Natural killer cell (primary cell): ENCODE results near the gene NT5E. TPM values are rescaled to one million over a fixed set of nuclear protein-coding genes. Genes with fewer than 3 reads are reported as not detected.

Experiments used
- ATAC-seq, 3 donors: fragments of 150-1000 bp in 2 of 3; fragments of 200-7000 bp in 1 of 3; cut with Tn5 transposase; 1 replicate in 1 of 3; 2 replicates in 2 of 3; pipeline ENCODE4 v1.10.0; 2021; ENCODE audit warnings: mild to moderate bottlenecking in 2 of 3, moderate library complexity in 2 of 3
- DNase-seq, 2 donors: peaks; one replicate each; pipeline versions ENCODE4 v3.0.0 to v3.0.0-alpha.2; 2013 to 2021; ENCODE audit warnings: mixed read lengths in 1 of 2
- H3K27ac ChIP-seq: one replicate; pipeline ENCODE4 v1.5.1; 2013; ENCODE audit warnings: mild to moderate bottlenecking, low read length
- H3K27me3 ChIP-seq: one replicate; pipeline ENCODE4 v1.6.1; 2013; ENCODE audit warnings: low read length; ENCODE audit not compliant: control insufficient read depth, insufficient read depth
- H3K36me3 ChIP-seq: one replicate; pipeline ENCODE4 v1.6.1; 2013; ENCODE audit warnings: low read length; ENCODE audit not compliant: control insufficient read depth, insufficient read depth
- H3K4me1 ChIP-seq: one replicate; pipeline ENCODE4 v1.6.1; 2013; ENCODE audit warnings: low read length; ENCODE audit not compliant: control insufficient read depth, insufficient read depth
- H3K4me3 ChIP-seq: one replicate; pipeline ENCODE4 v1.5.1; 2013; ENCODE audit warnings: low read length
- H3K9me3 ChIP-seq: one replicate; pipeline ENCODE4 v1.6.1; 2013; ENCODE audit warnings: low read length; ENCODE audit not compliant: control insufficient read depth, insufficient read depth
- H3K27ac Mint-ChIP-seq, 2 donors: one replicate each; pipeline ENCODE4 v1.8.0; 2022; ENCODE audit warnings: mild to moderate bottlenecking in 2 of 2, mixed read lengths in 2 of 2, moderate library complexity in 1 of 2
- H3K27me3 Mint-ChIP-seq, 2 donors: one replicate each; pipeline ENCODE4 v1.8.0; 2022; ENCODE audit warnings: low read depth in 2 of 2, mixed read lengths in 2 of 2
- H3K36me3 Mint-ChIP-seq: one replicate; pipeline ENCODE4 v1.8.0; 2022; ENCODE audit warnings: mixed read lengths
- H3K4me1 Mint-ChIP-seq, 2 donors: one replicate each; pipeline ENCODE4 v1.8.0; 2022; ENCODE audit warnings: mixed read lengths in 2 of 2
- H3K4me3 Mint-ChIP-seq: one replicate; pipeline ENCODE4 v1.8.0; 2022; ENCODE audit warnings: mild to moderate bottlenecking, moderate library complexity, mixed read lengths
- H3K9me3 Mint-ChIP-seq, 2 donors: one replicate each; pipeline ENCODE4 v1.8.0; 2022; ENCODE audit warnings: mixed read lengths in 2 of 2
- CTCF ChIP-seq: fragments of 200-600 bp; IDR thresholded peaks from one replicate; pipeline ENCODE4 v1.8.0; 2022; ENCODE audit warnings: antibody characterized with exemption
- WGBS: methylation state at CpG from one replicate; pipeline ENCODE4 v1.1.7; 2013; ENCODE audit warnings: missing lambda C conversion rate; ENCODE audit not compliant: insufficient coverage; 5-methylcytosine and 5-hydroxymethylcytosine counted together
- intact Hi-C: fragments of 100-400 bp; cut with micrococcal nuclease; formaldehyde crosslinking; loops from one replicate; pipeline ENCODE4 v1.14.2; 2022
- total RNA-seq, 4 donors: library from RNA; stranded (reverse); fragments of 120-200 nt in 1 of 4; gene quantifications; one replicate each; pipeline versions ENCODE4 v1.2.3 to v1.2.4, GENCODE V29; 2013 to 2022

The NT5E gene
- total RNA-seq, 3 donors from 2014 or later (not counting 1 experiment from before 2014, with no cell fraction given): 0.57 to 0.70 TPM; not detected in 1

- ATAC-seq (no peak), DNase-seq (no peak)
- peaks cover 10% of the 10 kb centered on the region for H3K36me3 Mint-ChIP-seq
- peaks cover 6 to 10% of the 10 kb centered on the region in 2 donors for H3K27me3 Mint-ChIP-seq
- intact Hi-C loops: no loop called here
- Histone ChIP-seq H3K9me3 (peaks cover 5% of the 10 kb centered on the region), H3K4me3 (no peak overlapping the region), H3K4me1 (no peaks in the 10 kb centered on the region), H3K36me3 (no peaks in the 10 kb centered on the region), H3K27ac (no peak overlapping the region), H3K27me3 (no peaks in the 10 kb centered on the region)
- H3K4me1 Mint-ChIP-seq: peaks cover 11 to 14% of the 10 kb centered on the region in 2 donors
- peaks cover 2 to 6% of the 10 kb centered on the region in 2 donors for H3K9me3 Mint-ChIP-seq
- no peak overlapping the region for H3K27ac Mint-ChIP-seq
- 92% methylated on average over 4 of the region's 5 CpGs for WGBS
- no peak overlapping the region for H3K4me3 Mint-ChIP-seq
- TF ChIP-seq CTCF: no peak
These were observed 26.9 kb upstream of the NT5E start for GRCh38 chr6:85422996-85423395.

DNA sequence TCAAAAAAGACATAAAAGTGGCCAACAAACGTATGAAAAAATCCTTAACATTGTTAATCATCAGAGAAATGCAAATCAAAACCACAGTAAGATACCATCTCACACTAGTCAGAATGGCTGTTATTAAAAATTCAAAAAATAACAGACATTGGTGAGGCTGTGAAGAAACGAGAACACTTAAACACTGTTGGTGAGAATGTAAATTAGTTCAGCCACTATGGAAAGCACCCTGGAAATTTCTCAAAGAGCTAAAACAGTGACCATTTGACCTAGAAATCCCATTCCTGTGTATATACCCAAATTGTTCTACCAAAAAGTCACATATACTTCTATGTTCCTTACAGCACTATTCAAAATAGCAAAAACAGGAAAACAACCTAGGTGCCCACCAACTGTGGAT, 24.9 kb upstream of the NT5E start:
- intact Hi-C loops: no loop called here
- 77% methylated on average over 2 of the region's 2 CpGs for WGBS
- no peaks in the 10 kb centered on the region for H3K27me3 ChIP-seq
- H3K4me3 ChIP-seq: no peak overlapping the region
- no peak overlapping the region for H3K27ac ChIP-seq
- Mint-ChIP-seq H3K27me3 (peaks cover 7 to 11% of the 10 kb centered on the region in 2 donors), H3K9me3 (peaks cover 2 to 6% of the 10 kb centered on the region in 2 donors), H3K27ac (no peak overlapping the region), H3K4me3 (no peak overlapping the region), H3K36me3 (peaks cover 10% of the 10 kb centered on the region), H3K4me1 (no peaks in the 10 kb centered on the region)
- no peaks in the 10 kb centered on the region for H3K4me1 ChIP-seq
- no peak for TF ChIP-seq CTCF
- H3K36me3 ChIP-seq: no peaks in the 10 kb centered on the region
- ATAC-seq (no peak), DNase-seq (no peak)
- H3K9me3 ChIP-seq: peaks cover 5% of the 10 kb centered on the region

DNA sequence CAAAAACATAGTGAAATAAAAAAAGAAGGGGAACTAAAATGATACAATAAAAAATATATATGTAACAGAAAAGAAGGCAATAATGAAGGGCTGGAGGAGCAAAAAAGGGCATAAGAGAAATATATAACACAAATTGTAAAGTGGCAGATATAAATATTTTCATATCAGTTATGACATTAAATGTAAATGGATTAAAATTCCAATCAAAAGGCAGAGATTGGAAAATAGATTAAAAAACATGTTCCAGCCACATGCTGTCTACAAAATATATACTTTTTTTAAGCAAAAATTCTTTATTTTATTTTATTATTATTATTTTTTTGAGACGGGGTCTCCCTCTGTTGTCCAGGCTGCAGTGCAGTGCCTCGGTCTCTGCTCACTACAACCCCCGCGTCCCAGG, 23.9 kb upstream of the NT5E start:
- DNase-seq (no peak), ATAC-seq (no peak)
- WGBS: 100% methylated on average over 4 of the region's 4 CpGs
- Mint-ChIP-seq H3K4me3 (no peak overlapping the region), H3K4me1 (no peaks in the 10 kb centered on the region), H3K9me3 (peaks cover 2 to 6% of the 10 kb centered on the region in 2 donors), H3K27ac (no peak overlapping the region), H3K36me3 (peaks cover 10% of the 10 kb centered on the region), H3K27me3 (peaks cover 7 to 11% of the 10 kb centered on the region in 2 donors)
- peaks cover 5% of the 10 kb centered on the region for H3K9me3 ChIP-seq
- H3K4me3 ChIP-seq: no peak overlapping the region
- H3K27me3 ChIP-seq: no peaks in the 10 kb centered on the region
- H3K27ac ChIP-seq: no peak overlapping the region
- no peaks in the 10 kb centered on the region for H3K4me1 ChIP-seq
- no peak for TF ChIP-seq CTCF
- no peaks in the 10 kb centered on the region for H3K36me3 ChIP-seq
- intact Hi-C loops: no loop called here

DNA sequence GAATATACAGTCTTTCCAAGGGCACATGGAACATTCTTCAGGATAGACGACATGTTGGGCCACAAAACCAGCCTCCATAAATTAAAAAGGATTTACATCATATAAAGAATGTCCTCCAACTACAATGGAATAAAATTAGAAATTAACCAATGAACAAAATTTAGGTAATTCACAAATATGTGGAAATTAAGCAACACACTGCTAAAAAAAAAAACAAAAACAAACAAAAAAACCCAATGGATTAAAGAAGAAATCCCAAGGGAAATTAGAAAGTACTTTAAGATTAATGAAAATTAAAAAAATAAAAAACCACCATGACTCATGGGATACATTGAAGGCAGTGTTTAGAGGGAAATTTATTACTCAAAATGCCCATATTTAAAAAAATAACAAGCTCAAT, 21.4 kb upstream of the NT5E start:
- Histone ChIP-seq H3K9me3 (peaks cover 5% of the 10 kb centered on the region), H3K4me1 (no peaks in the 10 kb centered on the region), H3K36me3 (no peaks in the 10 kb centered on the region), H3K27ac (no peak overlapping the region), H3K27me3 (no peaks in the 10 kb centered on the region), H3K4me3 (no peak overlapping the region)
- Mint-ChIP-seq H3K27me3 (peaks cover 4 to 11% of the 10 kb centered on the region in 2 donors), H3K4me1 (no peaks in the 10 kb centered on the region), H3K4me3 (no peak overlapping the region), H3K9me3 (peaks cover 2 to 6% of the 10 kb centered on the region in 2 donors), H3K36me3 (peaks cover 10% of the 10 kb centered on the region), H3K27ac (no peak overlapping the region)
- intact Hi-C loops: no loop called here
- no peak for TF ChIP-seq CTCF
- DNase-seq (no peak), ATAC-seq (no peak)
- WGBS: 76% methylated on average over 1 of the region's 1 CpG
